B cell (primary cell): ENCODE results near the gene SLC7A5. TPM values are rescaled to one million over a fixed set of nuclear protein-coding genes. Genes with fewer than 3 reads are reported as not detected.

Experiments
- ATAC-seq: fragments of 200-7000 bp; cut with Tn5 transposase; one replicate; pipeline ENCODE4 v1.10.0; 2021; ENCODE audit warnings: low read depth, mild to moderate bottlenecking, moderate number of reproducible peaks, moderate library complexity
- CTCF ChIA-PET: fragments of 350-600 bp; sonication (Branson Sonifier 250); formaldehyde crosslinking; loops from one replicate; lab custom pipeline; 2021; ENCODE audit warnings: antibody characterized with exemption, inconsistent platforms; lab: Charles Lee
- POLR2A ChIA-PET: fragments of 350-600 bp; sonication (Branson Sonifier 250); formaldehyde crosslinking; loops from one replicate; lab custom pipeline; 2021; ENCODE audit warnings: antibody characterized with exemption; lab: Charles Lee
- DNase-seq: peaks from one replicate; pipeline ENCODE4 v3.0.0; 2013
- H2AFZ ChIP-seq: 2 replicates; pipeline ENCODE4 v1.6.1; 2012; ENCODE audit warnings: mild to moderate bottlenecking, low read depth, low read length; ENCODE audit not compliant: insufficient read depth, poor library complexity, severe bottlenecking
- H3K27ac ChIP-seq, 2 donors: 1 replicate in 1 of 2; 2 replicates in 1 of 2; pipeline ENCODE4 v1.5.1; 2012 to 2013; ENCODE audit warnings: low read length in 2 of 2, mild to moderate bottlenecking in 2 of 2, moderate library complexity in 1 of 2
- H3K27me3 ChIP-seq, 4 experiments: fragments of 200-600 bp in 1 of 4; sonication (generic) in 1 of 4; replicated peaks in 1 of 4; 1 replicate in 2 of 4; 2 replicates in 2 of 4; pipeline versions ENCODE4 v1.6.1 to v1.7.0; 2013 to 2016; ENCODE audit warnings: low read length in 3 of 4, mild to moderate bottlenecking in 2 of 4, mixed read lengths in 1 of 4, moderate library complexity in 1 of 4; ENCODE audit not compliant: insufficient read depth in 4 of 4, control insufficient read depth in 3 of 4; ENCODE audit errors: control extremely low read depth in 1 of 4
- H3K36me3 ChIP-seq, 2 experiments: replicated peaks in 1 of 2; 1 replicate in 1 of 2; 2 replicates in 1 of 2; pipeline versions ENCODE4 v1.6.1 to v1.7.1; 2013; ENCODE audit warnings: low read length in 1 of 2; ENCODE audit not compliant: insufficient read depth in 2 of 2, control insufficient read depth in 1 of 2; ENCODE audit errors: control extremely low read depth in 1 of 2, extremely low read depth in 1 of 2
- H3K4me1 ChIP-seq, 2 donors: fragments of 200-600 bp in 1 of 2; sonication (generic) in 1 of 2; 1 replicate in 1 of 2; 2 replicates in 1 of 2; pipeline versions ENCODE4 v1.5.1 to v1.6.1; 2013 to 2017; ENCODE audit warnings: low read length in 2 of 2; ENCODE audit not compliant: control insufficient read depth in 2 of 2, insufficient read depth in 2 of 2
- H3K4me2 ChIP-seq: replicated peaks from 2 replicates; pipeline ENCODE3; 2012; ENCODE audit warnings: mild to moderate bottlenecking, low read depth, low read length; ENCODE audit not compliant: poor library complexity, severe bottlenecking
- H3K4me3 ChIP-seq, 5 experiments: fragments of 200-600 bp in 1 of 5; sonication (generic) in 1 of 5; 1 replicate in 3 of 5; 2 replicates in 2 of 5; pipeline versions ENCODE4 v1.5.1 to v1.7.0; 2011 to 2016; ENCODE audit warnings: low read length in 4 of 5, mild to moderate bottlenecking in 4 of 5, low read depth in 2 of 5, control low read depth in 1 of 5, moderate library complexity in 1 of 5; ENCODE audit not compliant: insufficient read depth in 1 of 5; ENCODE audit errors: control extremely low read depth in 1 of 5, extremely low read depth in 1 of 5
- H3K79me2 ChIP-seq: fragments of 200-600 bp; sonication (generic); one replicate; pipeline ENCODE4 v1.6.0; 2016; ENCODE audit warnings: low read length; ENCODE audit not compliant: control insufficient read depth, insufficient read depth
- H3K9ac ChIP-seq: fragments of 200-600 bp; sonication (generic); 2 replicates; pipeline ENCODE4 v1.6.1; 2017; ENCODE audit warnings: mild to moderate bottlenecking, low read length, moderate library complexity
- H3K9me3 ChIP-seq, 3 donors: one replicate each; pipeline versions ENCODE4 v1.6.1 to v1.7.1; 2013; ENCODE audit warnings: low read length in 2 of 3; ENCODE audit not compliant: control insufficient read depth in 2 of 3, insufficient read depth in 1 of 3; ENCODE audit errors: control extremely low read depth in 1 of 3
- H4K20me1 ChIP-seq: 2 replicates; pipeline ENCODE4 v1.6.0; 2012; ENCODE audit warnings: mild to moderate bottlenecking, low read length; ENCODE audit not compliant: insufficient read depth, control insufficient read depth, poor library complexity, severe bottlenecking
- H3K27ac Mint-ChIP-seq: one replicate; pipeline ENCODE4 v1.8.0; 2021; ENCODE audit warnings: mixed read lengths
- H3K27me3 Mint-ChIP-seq: one replicate; pipeline ENCODE4 v1.8.0; 2021; ENCODE audit warnings: mixed read lengths
- H3K4me1 Mint-ChIP-seq: one replicate; pipeline ENCODE4 v1.8.0; 2021; ENCODE audit warnings: mixed read lengths
- H3K4me3 Mint-ChIP-seq: one replicate; pipeline ENCODE4 v1.8.0; 2021; ENCODE audit warnings: mixed read lengths
- H3K9me3 Mint-ChIP-seq: one replicate; pipeline ENCODE4 v1.8.0; 2022; ENCODE audit warnings: mixed read lengths; ENCODE audit not compliant: insufficient read depth
- CTCF ChIP-seq: fragments of 200-600 bp; IDR thresholded peaks from one replicate; pipeline ENCODE4 v1.8.0; 2022; ENCODE audit warnings: antibody characterized with exemption, mild to moderate bottlenecking
- EZH2 ChIP-seq: IDR thresholded peaks from 2 replicates; pipeline ENCODE4 v1.6.1; 2012; ENCODE audit warnings: borderline replicate concordance, low read depth, mild to moderate bottlenecking, moderate library complexity, low read length; ENCODE audit not compliant: insufficient read depth, poor library complexity, severe bottlenecking
- WGBS: methylation state at CpG from one replicate; pipeline ENCODE4 v1.1.5; 2013; ENCODE audit warnings: missing lambda C conversion rate; ENCODE audit not compliant: insufficient coverage; 5-methylcytosine and 5-hydroxymethylcytosine counted together
- intact Hi-C: fragments of 100-400 bp; cut with micrococcal nuclease; formaldehyde crosslinking; loops from one replicate; pipeline ENCODE4 v1.10.0; 2022
- polyA plus RNA-seq: library from polyadenylated mRNA; depleted of rRNA; stranded (reverse); fragments of >200 nt; gene quantifications from 2 replicates; pipeline ENCODE4 v1.2.3, GENCODE V29; 2012
- total RNA-seq, 2 donors: library from RNA; stranded (reverse); fragments of 120-200 nt in 1 of 2; gene quantifications; 1 replicate in 1 of 2; 2 replicates in 1 of 2; pipeline versions ENCODE4 v1.2.3 to v1.2.4, GENCODE V29; 2013 to 2022

The SLC7A5 gene
- total and polyA plus RNA-seq, 2 donors (not counting 1 experiment from before 2014, with no cell fraction given): 2.5 to 20.9 TPM

DNA sequence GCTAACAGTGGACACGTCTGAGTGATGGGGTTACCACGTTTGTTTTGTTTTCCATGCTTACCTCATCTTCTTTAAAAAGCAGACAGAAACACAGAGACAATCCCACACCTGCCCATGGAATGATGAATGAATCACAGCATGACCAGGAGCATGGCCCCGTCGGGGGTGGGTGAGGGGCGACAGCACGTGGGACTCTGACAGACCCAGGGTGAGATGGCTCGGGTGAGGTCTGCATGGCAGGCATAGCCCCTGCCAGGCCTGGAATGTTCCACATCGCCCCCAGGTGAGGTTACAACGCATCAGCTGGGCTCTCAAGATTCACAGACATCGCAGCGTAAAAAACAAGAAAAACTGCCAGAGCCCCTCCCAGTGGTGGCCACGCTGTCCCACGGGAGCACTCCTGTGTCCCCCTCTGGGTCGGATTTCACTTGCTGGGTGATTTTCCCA lies 18.1 kb downstream of the SLC7A5 start:
- no peak for DNase-seq
- TF ChIP-seq CTCF: no peak
- no peak for TF ChIP-seq EZH2
- Histone ChIP-seq H3K79me2 (peaks cover 22% of the 10 kb centered on the region), H3K27ac (no peak overlapping the region), H3K9ac (no peak overlapping the region), H3K4me1 (peaks cover 4 to 28% of the 10 kb centered on the region in 2 donors), H3K36me3 (no peaks in the 10 kb centered on the region), H3K27me3 (no peaks in the 10 kb centered on the region), H2AFZ (no peak overlapping the region), H3K4me3 (no peak overlapping the region), H3K9me3 (no peaks in the 10 kb centered on the region), H4K20me1 (no peaks in the 10 kb centered on the region), H3K4me2 (no peak overlapping the region)
- Mint-ChIP-seq H3K4me1 (peaks cover 23% of the 10 kb centered on the region), H3K9me3 (no peaks in the 10 kb centered on the region), H3K27ac (no peak overlapping the region), H3K4me3 (no peak overlapping the region), H3K27me3 (no peaks in the 10 kb centered on the region)
- no peak for ATAC-seq
- intact Hi-C loops: loop anchor here (2.0 to 5.0 kb wide), 3 partner anchors 39 to 586 kb away; no protein-coding TSS in a partner anchor
- CTCF ChIA-PET: interaction anchor here (0.9 to 3.6 kb wide), 7 partner anchors 10 to 97 kb away, joined by 3 to 72 read pairs (median 4); partner anchors contain the start of gene SLC7A5
- 91% methylated on average over 12 of the region's 14 CpGs for WGBS
- POLR2A ChIA-PET: interaction anchor here (1.9 kb wide), 1 partner anchor 20 kb away, joined by 4 read pairs; no protein-coding TSS in a partner anchor
